GM13977 (cell line): ENCODE data around the gene PJA1.

Experiments
- DNase-seq: peaks from one replicate; pipeline ENCODE4 v3.0.0; 2012; ENCODE audit warnings: low spot score
- in situ Hi-C: fragments of 300-500 bp; cut with MboI; formaldehyde crosslinking; loops from one replicate; pipeline ENCODE4 v1.12.0; 2022; ENCODE audit warnings: low sequenced_read_pairs, low pct_unique_long_range_greater_than_20kb, mixed read lengths, inconsistent platforms; ENCODE audit not compliant: unreplicated experiment
- TF ChIP-seq, protein P1 (sequence below): IDR thresholded peaks from 2 replicates; pipeline ENCODE4 v1.5.1; 2012; ENCODE audit warnings: mild to moderate bottlenecking, control low read depth; ENCODE audit not compliant: insufficient read depth; ENCODE audit errors: extremely low read depth, missing control alignments

The PJA1 gene

DNA sequence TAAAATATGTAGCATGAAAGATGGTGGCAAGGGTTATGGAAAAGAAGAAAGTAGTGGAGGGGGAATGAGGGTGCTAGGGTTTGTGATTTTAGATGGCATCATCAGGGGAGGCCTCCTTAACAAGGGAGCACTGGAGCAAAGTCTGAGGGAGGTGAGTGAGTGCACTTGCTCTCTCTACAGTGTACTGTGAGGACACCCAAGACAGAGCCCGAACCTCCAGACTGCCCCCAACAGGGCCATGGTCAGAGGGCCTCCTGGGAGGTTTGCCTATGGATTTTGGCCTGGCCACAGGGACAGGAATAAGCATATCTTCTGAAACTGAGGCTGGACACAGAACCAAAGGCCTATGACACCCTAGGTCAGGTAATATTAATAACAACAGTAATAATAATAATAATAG is 21.4 kb upstream of the PJA1 start:
- no peak for DNase-seq
- TF ChIP-seq, protein P1, sequence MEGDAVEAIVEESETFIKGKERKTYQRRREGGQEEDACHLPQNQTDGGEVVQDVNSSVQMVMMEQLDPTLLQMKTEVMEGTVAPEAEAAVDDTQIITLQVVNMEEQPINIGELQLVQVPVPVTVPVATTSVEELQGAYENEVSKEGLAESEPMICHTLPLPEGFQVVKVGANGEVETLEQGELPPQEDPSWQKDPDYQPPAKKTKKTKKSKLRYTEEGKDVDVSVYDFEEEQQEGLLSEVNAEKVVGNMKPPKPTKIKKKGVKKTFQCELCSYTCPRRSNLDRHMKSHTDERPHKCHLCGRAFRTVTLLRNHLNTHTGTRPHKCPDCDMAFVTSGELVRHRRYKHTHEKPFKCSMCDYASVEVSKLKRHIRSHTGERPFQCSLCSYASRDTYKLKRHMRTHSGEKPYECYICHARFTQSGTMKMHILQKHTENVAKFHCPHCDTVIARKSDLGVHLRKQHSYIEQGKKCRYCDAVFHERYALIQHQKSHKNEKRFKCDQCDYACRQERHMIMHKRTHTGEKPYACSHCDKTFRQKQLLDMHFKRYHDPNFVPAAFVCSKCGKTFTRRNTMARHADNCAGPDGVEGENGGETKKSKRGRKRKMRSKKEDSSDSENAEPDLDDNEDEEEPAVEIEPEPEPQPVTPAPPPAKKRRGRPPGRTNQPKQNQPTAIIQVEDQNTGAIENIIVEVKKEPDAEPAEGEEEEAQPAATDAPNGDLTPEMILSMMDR: no peak
- in situ Hi-C loops: no loop called here

DNA sequence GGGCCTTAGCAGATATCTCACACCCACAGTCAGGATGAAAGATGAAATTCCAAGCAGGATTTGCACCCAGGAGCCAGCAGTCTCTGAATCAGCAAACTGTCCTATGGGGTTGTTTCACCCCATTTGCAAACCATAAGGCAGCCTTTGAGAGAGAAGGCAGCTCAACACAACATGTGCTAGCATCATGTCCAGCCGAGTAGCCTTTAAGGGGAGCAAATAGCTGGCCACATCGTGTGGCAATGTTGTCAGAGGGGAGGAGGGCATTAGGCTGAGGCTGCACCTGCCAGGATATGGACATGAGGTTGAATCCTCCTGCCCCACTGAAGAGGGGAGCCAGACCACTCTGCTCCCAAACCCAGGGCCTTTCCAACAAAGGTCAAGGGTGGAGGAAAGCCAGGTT is 20.6 kb upstream of the PJA1 start:
- in situ Hi-C loops: no loop called here
- DNase-seq: no peak
- TF ChIP-seq, protein P1: no peak

DNA sequence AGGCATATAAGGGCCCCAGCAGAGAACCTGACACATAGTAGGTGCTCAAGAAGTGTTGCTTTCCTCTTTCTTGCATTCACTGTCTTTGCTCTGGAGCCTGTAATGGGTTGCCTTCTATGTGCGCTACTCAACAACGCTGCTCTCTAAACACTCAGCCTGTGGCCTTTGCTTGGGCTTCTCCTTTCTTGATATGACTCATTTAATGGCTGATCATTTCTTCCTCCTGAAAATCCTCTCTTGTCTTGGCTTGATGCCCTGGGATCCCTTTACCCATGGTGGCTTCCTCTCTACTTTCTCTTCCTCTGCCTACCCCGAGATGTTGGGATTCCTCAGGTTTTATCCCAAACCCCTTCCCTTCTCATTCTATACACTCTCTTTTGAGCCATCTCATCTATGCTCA is 19.9 kb upstream of the PJA1 start:
- in situ Hi-C loops: no loop called here

DNA sequence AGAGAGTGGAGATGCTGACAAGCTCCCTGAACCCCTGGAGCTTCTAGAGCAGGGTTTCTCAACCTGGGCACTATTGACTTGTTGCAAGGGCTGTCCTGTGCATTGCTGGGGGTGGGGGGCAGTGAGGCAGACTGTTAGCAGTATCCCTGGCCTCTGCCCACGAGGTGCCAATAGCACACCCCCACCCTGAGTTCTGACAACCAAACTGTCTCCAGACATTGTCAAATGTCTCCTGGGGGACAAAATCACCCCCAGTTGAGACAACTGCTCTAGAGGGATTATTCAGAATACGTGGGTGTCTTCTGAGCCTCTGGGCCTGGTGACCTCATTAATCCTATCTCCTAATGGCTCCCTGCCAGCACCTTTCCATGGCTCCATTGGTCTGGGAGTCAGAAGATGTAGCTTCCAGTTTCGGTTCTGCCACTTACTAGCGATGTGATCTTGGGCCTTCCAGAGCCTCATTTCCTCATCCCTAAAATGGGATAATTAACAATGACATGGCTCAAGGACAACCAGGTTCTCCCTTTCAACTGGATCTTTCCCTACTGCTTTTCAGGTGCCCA is 17.6 kb upstream of the PJA1 start:
- DNase-seq: no peak
- TF ChIP-seq, protein P1: no peak
- in situ Hi-C loops: no loop called here

More for the DNA sequence above, 19.9 kb upstream of the PJA1 start:
- TF ChIP-seq, protein P1: no peak
- DNase-seq: no peak

DNA sequence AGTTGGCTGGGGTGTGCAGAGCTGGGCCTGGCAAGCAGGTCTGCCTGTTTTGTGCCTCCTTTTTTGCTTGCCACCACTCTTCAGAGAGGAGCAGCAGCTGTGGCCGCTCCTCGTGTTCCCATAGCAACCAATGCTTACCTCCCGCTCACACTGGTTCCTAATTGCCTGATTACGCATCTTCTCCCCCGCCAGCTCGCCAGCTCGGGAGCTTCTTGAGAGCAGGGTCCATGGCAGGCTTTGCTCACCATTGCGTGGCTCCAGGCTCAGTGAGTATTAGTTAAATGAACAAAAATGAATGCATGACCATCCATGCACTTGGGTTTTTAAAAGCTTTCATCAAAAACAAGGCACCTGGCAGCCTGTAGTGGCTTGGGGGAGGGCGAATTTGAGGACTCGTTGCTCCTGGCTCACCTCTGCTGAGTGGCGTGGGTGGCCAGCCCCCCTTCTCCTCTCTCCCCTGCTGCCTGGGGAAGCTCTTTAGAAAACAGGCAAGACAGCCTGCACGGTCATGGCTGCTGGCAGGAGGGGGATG is 14.2 kb upstream of the PJA1 start:
- DNase-seq: no peak
- in situ Hi-C loops: no loop called here

DNA sequence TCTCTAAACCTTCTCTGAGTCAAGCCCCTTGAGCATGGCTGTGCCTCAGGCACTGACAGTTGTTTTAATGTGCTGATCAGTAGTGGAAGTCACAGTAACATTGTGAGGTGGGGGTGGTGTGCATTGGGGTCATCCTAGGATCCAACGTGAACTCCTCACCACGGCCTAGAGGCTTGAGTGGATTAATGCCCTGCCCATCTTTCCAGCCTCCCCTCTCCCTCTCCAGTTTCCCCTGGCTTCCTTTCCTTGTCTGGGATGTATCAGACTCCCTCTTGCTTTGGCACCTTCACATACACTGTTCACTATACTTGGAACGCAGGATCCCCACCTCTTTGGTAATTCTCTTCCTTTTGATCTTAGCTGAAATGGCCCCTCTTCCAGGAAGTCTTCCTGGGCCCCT is 13.3 kb upstream of the PJA1 start:
- no peak for DNase-seq
- in situ Hi-C loops: no loop called here
- TF ChIP-seq, protein P1: no peak

More for the DNA sequence above, 14.2 kb upstream of the PJA1 start:
- TF ChIP-seq, protein P1: no peak

DNA sequence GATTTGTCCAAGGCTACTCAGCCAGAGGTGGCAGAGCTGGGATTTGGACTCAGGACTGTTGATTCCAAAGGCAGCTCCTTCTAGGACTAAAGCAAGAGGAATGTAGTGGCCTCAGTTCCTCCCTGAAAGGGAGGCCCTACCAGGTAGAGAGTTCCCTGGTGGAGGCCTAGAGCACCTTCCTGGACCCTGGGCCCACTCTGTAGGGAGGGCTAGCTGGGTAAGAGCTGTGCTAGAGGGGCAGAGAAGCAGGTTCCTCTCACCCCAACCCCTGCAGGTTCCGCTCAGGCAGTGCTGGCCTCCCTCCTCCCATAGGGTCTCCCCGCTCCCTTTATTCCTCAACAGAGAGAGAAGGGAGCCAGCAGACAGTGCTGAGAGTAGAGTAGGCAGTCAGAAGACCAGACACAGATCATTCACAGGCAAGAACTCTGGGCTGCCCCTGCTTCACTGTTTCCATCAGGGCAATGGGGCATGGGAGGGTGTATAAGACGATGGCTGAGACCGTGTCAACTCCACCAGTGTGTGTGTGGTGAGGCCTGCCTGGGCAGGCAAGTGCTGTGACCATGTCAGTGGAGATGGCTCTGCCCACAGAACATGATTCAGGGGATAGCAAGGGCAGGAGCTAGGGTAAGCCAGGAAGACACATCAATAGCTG is 12.4 kb upstream of the PJA1 start:
- in situ Hi-C loops: no loop called here
- no peak for DNase-seq
- TF ChIP-seq, protein P1: no peak
